Midbrain (tissue), 1 donor: ENCODE results near the gene SPIN1.
"Not testable (repeated sequence)": the region's sequence is repeated elsewhere in the genome, so short reads cannot be mapped to it uniquely, and the experiment has no call there.

Experiments used
- DNase-seq: peaks from one replicate; lab custom pipeline; 2025; lab: John Stamatoyannopoulos, UW

SPIN1 gene

GRCh38 chr9:88388203-88388885 lies at the start of gene SPIN1:
TSS of gene SPIN1 (plus strand) at chr9:88388444. CDS start at chr9:88426540, 38,096 bp downstream.
- DNase-seq = peak; percentile 68

- no peak for DNase-seq
Measured at GRCh38 chr9:88339317-88339716, 48.9 kb upstream of the SPIN1 start.

- DNase-seq = no peak
Measured at GRCh38 chr9:88342246-88342645, 46.0 kb upstream of the SPIN1 start.

- DNase-seq = no peak
Measured at GRCh38 chr9:88344013-88344412, 44.2 kb upstream of the SPIN1 start.

GRCh38 chr9:88350354-88350753 lies 37.9 kb upstream of the SPIN1 start:
- DNase-seq = not testable (repeated sequence)

GRCh38 chr9:88355166-88355565 lies 33.1 kb upstream of the SPIN1 start:
- no peak for DNase-seq

- DNase-seq = not testable (repeated sequence)
Measured at GRCh38 chr9:88357250-88357649, 31.0 kb upstream of the SPIN1 start.

- no peak for DNase-seq
Measured at GRCh38 chr9:88358723-88359122, 29.5 kb upstream of the SPIN1 start.

GRCh38 chr9:88359974-88360373 lies 28.3 kb upstream of the SPIN1 start:
- no peak for DNase-seq

GRCh38 chr9:88362681-88363080 lies 25.6 kb upstream of the SPIN1 start:
- no peak for DNase-seq

GRCh38 chr9:88363661-88364060 lies 24.6 kb upstream of the SPIN1 start:
- no peak for DNase-seq

- DNase-seq = no peak
Measured at GRCh38 chr9:88364706-88365105, 23.5 kb upstream of the SPIN1 start.

- no peak for DNase-seq
Measured at GRCh38 chr9:88370346-88370745, 17.9 kb upstream of the SPIN1 start.

GRCh38 chr9:88372103-88372654 lies 16.1 kb upstream of the SPIN1 start:
- no peak for DNase-seq

- DNase-seq = no peak
Measured at GRCh38 chr9:88373045-88373444, 15.2 kb upstream of the SPIN1 start.

- no peak for DNase-seq
Measured at GRCh38 chr9:88378317-88378716, 9.9 kb upstream of the SPIN1 start.

GRCh38 chr9:88379352-88379751 lies 8.9 kb upstream of the SPIN1 start:
- DNase-seq = no peak

GRCh38 chr9:88380118-88380517 lies 8.1 kb upstream of the SPIN1 start:
- DNase-seq = no peak

- not testable (repeated sequence) for DNase-seq
Measured at GRCh38 chr9:88381322-88381721, 6.9 kb upstream of the SPIN1 start.

GRCh38 chr9:88383176-88383575 lies 5.1 kb upstream of the SPIN1 start:
- no peak for DNase-seq

- DNase-seq = not testable (repeated sequence)
Measured at GRCh38 chr9:88386137-88386536, 2.1 kb upstream of the SPIN1 start.

GRCh38 chr9:88387036-88387551 lies 1.1 kb upstream of the SPIN1 start:
- DNase-seq = no peak

GRCh38 chr9:88387552-88388202 lies 567 bp upstream of the SPIN1 start:
- DNase-seq = peak; percentile 63
